ENCODE data around the gene TIE1.
A peak's percentile ranks its signal among the peaks of the same experiment; 100 is the strongest.

- peak; percentile 72 for TF ChIP-seq CTCF (conservative IDR thresholded peaks at IDR 0.05; ENCODE audit: low read length)
- TF ChIP-seq EZH2phosphoT487 (IDR thresholded peaks at IDR 0.05; ENCODE audit: borderline replicate concordance, low read depth, low read length): no peak
Observed at GRCh38 chr1:43358121-43358745, 57.5 kb downstream of the TIE1 start.
